Activated CD4-positive, alpha-beta T cell treated with anti-CD3 and anti-CD28 coated beads for 36 hours (primary cell): ENCODE results near the gene PKP2. TPM values are rescaled to one million over a fixed set of nuclear protein-coding genes. Genes with fewer than 3 reads are reported as not detected.

Source experiments
- ATAC-seq: fragments of 200-7000 bp; cut with Tn5 transposase; one replicate; pipeline ENCODE4 v1.10.0; 2021; ENCODE audit warnings: mild to moderate bottlenecking, moderate library complexity
- CTCF ChIA-PET: fragments of 350-600 bp; sonication (Branson Sonifier 250); formaldehyde crosslinking; loops from one replicate; lab custom pipeline; 2021; ENCODE audit warnings: antibody characterized with exemption; lab: Charles Lee
- POLR2A ChIA-PET: fragments of 350-600 bp; sonication (Branson Sonifier 250); formaldehyde crosslinking; loops from one replicate; lab custom pipeline; 2021; ENCODE audit warnings: antibody characterized with exemption, inconsistent platforms; lab: Charles Lee
- DNase-seq: peaks from one replicate; pipeline ENCODE4 v3.0.0-alpha.2; 2020
- H3K27ac Mint-ChIP-seq: one replicate; pipeline ENCODE4 v1.8.0; 2021; ENCODE audit warnings: mixed read lengths
- H3K27me3 Mint-ChIP-seq: one replicate; pipeline ENCODE4 v1.8.0; 2021; ENCODE audit warnings: mixed read lengths
- H3K36me3 Mint-ChIP-seq: one replicate; pipeline ENCODE4 v1.8.0; 2021; ENCODE audit warnings: low read depth, mixed read lengths
- H3K4me1 Mint-ChIP-seq: one replicate; pipeline ENCODE4 v1.8.0; 2021; ENCODE audit warnings: mixed read lengths
- H3K4me3 Mint-ChIP-seq: one replicate; pipeline ENCODE4 v1.8.0; 2021; ENCODE audit warnings: mild to moderate bottlenecking, moderate library complexity, mixed read lengths
- H3K9me3 Mint-ChIP-seq: one replicate; pipeline ENCODE4 v1.8.0; 2021; ENCODE audit warnings: low read depth, mixed read lengths
- intact Hi-C, 2 experiments: fragments of 100-400 bp; cut with DNase I in 1 of 2; cut with micrococcal nuclease in 1 of 2; formaldehyde crosslinking; loops; one replicate each; pipeline versions ENCODE4 v1.14.2 to v1.15.1; 2022 to 2024; cut with DNase I, micrococcal nuclease
- total RNA-seq, 2 experiments: library from RNA; stranded (reverse); gene quantifications; one replicate each; pipeline ENCODE4 v1.2.3, GENCODE V29; 2021

Gene PKP2
- total RNA-seq = under 1 TPM; 0.11 to 0.30 TPM

GRCh38 chr12:32896432-32897280 is at the start of gene PKP2:
Gene PKP2, minus strand, starts transcription at chr12:32896777. Its CDS starts 46 bp downstream, at chr12:32896731.
- no peak within 1 kb of the TSS for H3K27ac Mint-ChIP-seq
- no peaks in the 10 kb centered on the region for H3K9me3 Mint-ChIP-seq
- H3K36me3 Mint-ChIP-seq = no peaks in the 10 kb centered on the region
- peaks cover 50% of the 10 kb centered on the region for H3K27me3 Mint-ChIP-seq
- ATAC-seq (peak; percentile 51), DNase-seq (peak; percentile 43)
- H3K4me3 Mint-ChIP-seq = peak within 1 kb of the TSS; percentile 62
- peaks cover 15% of the 10 kb centered on the region for H3K4me1 Mint-ChIP-seq
- ChIA-PET POLR2A (no interaction called here), CTCF (no interaction called here)
- intact Hi-C loops = no loop called here

GRCh38 chr12:32944195-32944594 is 47.6 kb upstream of the PKP2 start:
- no peaks in the 10 kb centered on the region for H3K27me3 Mint-ChIP-seq
- H3K9me3 Mint-ChIP-seq = no peaks in the 10 kb centered on the region
- ATAC-seq (no peak), DNase-seq (no peak)
- H3K4me3 Mint-ChIP-seq = no peak overlapping the region
- CTCF ChIA-PET = interaction anchor here (1.3 kb wide), 1 partner anchor 188 kb away, joined by 3 read pairs; the partner anchor contains the start of gene YARS2
- no peaks in the 10 kb centered on the region for H3K4me1 Mint-ChIP-seq
- H3K36me3 Mint-ChIP-seq = no peaks in the 10 kb centered on the region
- no peak overlapping the region for H3K27ac Mint-ChIP-seq
- POLR2A ChIA-PET = no interaction called here
- intact Hi-C loops = no loop called here

GRCh38 chr12:32939801-32940200 is 43.2 kb upstream of the PKP2 start:
- Mint-ChIP-seq H3K4me1 (no peaks in the 10 kb centered on the region), H3K4me3 (no peak overlapping the region), H3K36me3 (no peaks in the 10 kb centered on the region), H3K9me3 (no peaks in the 10 kb centered on the region), H3K27me3 (no peaks in the 10 kb centered on the region), H3K27ac (no peak overlapping the region)
- ATAC-seq = no peak
- intact Hi-C loops = no loop called here
- DNase-seq = no peak
- ChIA-PET CTCF (no interaction called here), POLR2A (no interaction called here)

- Mint-ChIP-seq H3K36me3 (no peaks in the 10 kb centered on the region), H3K9me3 (no peaks in the 10 kb centered on the region), H3K4me3 (no peak overlapping the region), H3K27ac (no peak overlapping the region), H3K27me3 (peaks cover 2% of the 10 kb centered on the region), H3K4me1 (no peaks in the 10 kb centered on the region)
- ChIA-PET CTCF (no interaction called here), POLR2A (no interaction called here)
- ATAC-seq (no peak), DNase-seq (no peak)
- intact Hi-C loops = no loop called here
Observed at GRCh38 chr12:32926963-32927362, 30.4 kb upstream of the PKP2 start.

GRCh38 chr12:32926356-32926755 is 29.8 kb upstream of the PKP2 start:
- DNase-seq (no peak), ATAC-seq (no peak)
- Mint-ChIP-seq H3K4me3 (no peak overlapping the region), H3K36me3 (no peaks in the 10 kb centered on the region), H3K9me3 (no peaks in the 10 kb centered on the region), H3K27ac (no peak overlapping the region), H3K27me3 (peaks cover 2% of the 10 kb centered on the region), H3K4me1 (no peaks in the 10 kb centered on the region)
- ChIA-PET POLR2A (no interaction called here), CTCF (no interaction called here)
- intact Hi-C loops = no loop called here

GRCh38 chr12:32922546-32923297 is 26.1 kb upstream of the PKP2 start:
- Mint-ChIP-seq H3K27ac (no peak overlapping the region), H3K4me1 (no peaks in the 10 kb centered on the region), H3K9me3 (no peaks in the 10 kb centered on the region), H3K4me3 (no peak overlapping the region), H3K36me3 (no peaks in the 10 kb centered on the region), H3K27me3 (peaks cover 2% of the 10 kb centered on the region)
- CTCF ChIA-PET = no interaction called here
- no peak for ATAC-seq
- POLR2A ChIA-PET = no interaction called here
- no peak for DNase-seq
- intact Hi-C loops = no loop called here

- ATAC-seq (no peak), DNase-seq (no peak)
- H3K36me3 Mint-ChIP-seq = no peaks in the 10 kb centered on the region
- intact Hi-C loops = no loop called here
- POLR2A ChIA-PET = no interaction called here
- peaks cover 1% of the 10 kb centered on the region for H3K27me3 Mint-ChIP-seq
- no peaks in the 10 kb centered on the region for H3K9me3 Mint-ChIP-seq
- CTCF ChIA-PET = interaction anchor here (0.7 to 1.0 kb wide), 2 partner anchors 165 to 166 kb away, joined by 3 to 4 read pairs; partner anchors contain the start of gene YARS2
- no peaks in the 10 kb centered on the region for H3K4me1 Mint-ChIP-seq
- H3K4me3 Mint-ChIP-seq = no peak overlapping the region
- H3K27ac Mint-ChIP-seq = no peak overlapping the region
Observed at GRCh38 chr12:32921397-32921796, 24.8 kb upstream of the PKP2 start.

- Mint-ChIP-seq H3K36me3 (no peaks in the 10 kb centered on the region), H3K9me3 (no peaks in the 10 kb centered on the region), H3K4me3 (no peak overlapping the region), H3K27ac (no peak overlapping the region), H3K27me3 (no peaks in the 10 kb centered on the region), H3K4me1 (no peaks in the 10 kb centered on the region)
- ChIA-PET CTCF (interaction anchor here (1.0 kb wide), 1 partner anchor 165 kb away, joined by 4 read pairs; the partner anchor contains the start of gene YARS2), POLR2A (no interaction called here)
- no peak for DNase-seq
- no peak for ATAC-seq
- intact Hi-C loops = no loop called here
Observed at GRCh38 chr12:32920506-32921085, 24.0 kb upstream of the PKP2 start.

GRCh38 chr12:32918890-32919801 is 22.6 kb upstream of the PKP2 start:
- Mint-ChIP-seq H3K36me3 (no peaks in the 10 kb centered on the region), H3K9me3 (no peaks in the 10 kb centered on the region), H3K4me1 (no peaks in the 10 kb centered on the region), H3K27me3 (no peaks in the 10 kb centered on the region), H3K27ac (no peak overlapping the region), H3K4me3 (no peak overlapping the region)
- CTCF ChIA-PET = interaction anchor here (1.2 kb wide), 1 partner anchor 163 kb away, joined by 4 read pairs; no protein-coding TSS in a partner anchor
- DNase-seq = peak; percentile 6
- POLR2A ChIA-PET = no interaction called here
- intact Hi-C loops = loop anchor here (1.0 kb wide), 1 partner anchor 163 kb away; no protein-coding TSS in a partner anchor
- ATAC-seq = no peak

- DNase-seq (no peak), ATAC-seq (no peak)
- Mint-ChIP-seq H3K9me3 (no peaks in the 10 kb centered on the region), H3K27ac (no peak overlapping the region), H3K27me3 (no peaks in the 10 kb centered on the region), H3K4me1 (no peaks in the 10 kb centered on the region), H3K36me3 (no peaks in the 10 kb centered on the region), H3K4me3 (no peak overlapping the region)
- CTCF ChIA-PET = no interaction called here
- intact Hi-C loops = no loop called here
- POLR2A ChIA-PET = no interaction called here
Observed at GRCh38 chr12:32917094-32917611, 20.6 kb upstream of the PKP2 start.
